Fibroblast of mammary gland (primary cell): ENCODE results near the gene DUSP22.

Experiments used
- DNase-seq: peaks from one replicate; pipeline ENCODE4 v3.0.0-alpha.2; 2010; ENCODE audit warnings: low read depth
- H3K4me3 ChIP-seq: 2 replicates; pipeline ENCODE4 v1.5.1; 2011; ENCODE audit warnings: low read depth, mild to moderate bottlenecking, low read length, moderate library complexity; ENCODE audit not compliant: control insufficient read depth
- TF ChIP-seq, protein P1 (sequence below): conservative IDR thresholded peaks from 2 replicates; pipeline ENCODE4 v1.5.1; 2011; ENCODE audit warnings: low read depth, low read length, inconsistent platforms; ENCODE audit not compliant: control insufficient read depth, insufficient read depth

DUSP22 gene

GRCh38 chr6:397604-398003, 105.3 kb downstream of the DUSP22 start:
- DNase-seq = no peak
- TF ChIP-seq, protein P1, sequence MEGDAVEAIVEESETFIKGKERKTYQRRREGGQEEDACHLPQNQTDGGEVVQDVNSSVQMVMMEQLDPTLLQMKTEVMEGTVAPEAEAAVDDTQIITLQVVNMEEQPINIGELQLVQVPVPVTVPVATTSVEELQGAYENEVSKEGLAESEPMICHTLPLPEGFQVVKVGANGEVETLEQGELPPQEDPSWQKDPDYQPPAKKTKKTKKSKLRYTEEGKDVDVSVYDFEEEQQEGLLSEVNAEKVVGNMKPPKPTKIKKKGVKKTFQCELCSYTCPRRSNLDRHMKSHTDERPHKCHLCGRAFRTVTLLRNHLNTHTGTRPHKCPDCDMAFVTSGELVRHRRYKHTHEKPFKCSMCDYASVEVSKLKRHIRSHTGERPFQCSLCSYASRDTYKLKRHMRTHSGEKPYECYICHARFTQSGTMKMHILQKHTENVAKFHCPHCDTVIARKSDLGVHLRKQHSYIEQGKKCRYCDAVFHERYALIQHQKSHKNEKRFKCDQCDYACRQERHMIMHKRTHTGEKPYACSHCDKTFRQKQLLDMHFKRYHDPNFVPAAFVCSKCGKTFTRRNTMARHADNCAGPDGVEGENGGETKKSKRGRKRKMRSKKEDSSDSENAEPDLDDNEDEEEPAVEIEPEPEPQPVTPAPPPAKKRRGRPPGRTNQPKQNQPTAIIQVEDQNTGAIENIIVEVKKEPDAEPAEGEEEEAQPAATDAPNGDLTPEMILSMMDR = no peak
- H3K4me3 ChIP-seq = no peak overlapping the region

GRCh38 chr6:398065-398464, 105.8 kb downstream of the DUSP22 start:
- TF ChIP-seq, protein P1 = no peak
- no peak for DNase-seq

DNA sequence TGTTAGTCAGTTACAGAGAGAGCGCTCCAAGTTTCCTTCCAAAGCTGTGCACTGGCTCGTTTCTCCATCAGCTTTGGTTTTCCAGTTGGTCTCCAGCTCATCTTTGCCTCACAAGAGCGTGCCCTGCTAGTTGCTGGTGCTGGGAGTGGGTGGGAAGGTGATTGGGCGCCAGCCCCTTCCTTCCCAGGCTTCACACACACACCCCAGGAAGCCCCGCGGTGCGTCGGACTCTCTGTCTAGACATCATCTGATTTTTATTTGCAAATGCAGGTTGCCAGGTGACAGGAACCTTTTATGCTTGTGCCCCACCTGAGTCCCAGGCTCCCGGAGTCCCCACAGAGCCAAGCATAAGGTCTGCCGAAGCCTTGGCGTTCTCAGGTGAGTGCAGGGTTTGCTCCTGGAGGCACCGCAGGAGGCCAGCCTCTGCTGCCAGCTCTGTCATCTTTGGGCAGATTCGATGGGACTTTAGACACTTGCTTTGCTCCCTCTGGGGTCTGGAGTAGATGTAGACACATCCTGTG, 106.3 kb downstream of the DUSP22 start:
- DNase-seq = no peak
- TF ChIP-seq, protein P1 = no peak
- no peak overlapping the region for H3K4me3 ChIP-seq

More at GRCh38 chr6:398065-398464, 105.8 kb downstream of the DUSP22 start:
- H3K4me3 ChIP-seq = no peak overlapping the region

GRCh38 chr6:399785-400534, 107.7 kb downstream of the DUSP22 start:
- H3K4me3 ChIP-seq = no peak overlapping the region
- DNase-seq = no peak

DNA sequence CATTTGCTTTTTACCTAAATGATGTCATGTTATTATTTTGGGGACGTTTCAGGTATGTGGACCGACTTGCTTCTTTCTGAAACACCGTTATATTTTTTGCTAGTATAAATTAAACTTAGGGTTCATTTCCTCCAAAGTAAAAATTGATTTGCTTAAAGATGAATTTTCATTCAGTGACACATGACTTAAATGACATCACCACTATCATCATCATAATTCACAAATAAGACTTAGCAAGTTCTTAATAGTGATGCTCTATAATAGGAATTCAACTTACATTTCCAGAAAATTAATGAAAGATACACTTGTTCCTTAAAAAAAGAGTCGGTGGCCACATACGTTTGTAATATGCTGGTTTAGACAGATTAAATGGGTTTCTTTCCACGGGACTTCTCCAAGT, 108.5 kb downstream of the DUSP22 start:
- TF ChIP-seq, protein P1 = no peak
- H3K4me3 ChIP-seq = no peak overlapping the region
- no peak for DNase-seq

More at GRCh38 chr6:399785-400534, 107.7 kb downstream of the DUSP22 start:
- TF ChIP-seq, protein P1 = no peak
